Thyroid gland (tissue), 4 donors: Measurements from ENCODE around the gene FAM25G. TPM values are rescaled to one million over a fixed set of nuclear protein-coding genes. Genes with fewer than 3 reads are reported as not detected.

Source experiments
- DNase-seq, 2 donors: peaks; one replicate each; pipeline ENCODE4 v3.0.0-alpha.2; 2019
- H3K27ac ChIP-seq, 3 donors: fragments of 200-600 bp; sonication (generic); 1 replicate in 2 of 3; 2 replicates in 1 of 3; pipeline ENCODE4 v1.5.1; 2016 to 2019; ENCODE audit warnings: mild to moderate bottlenecking in 1 of 3, moderate library complexity in 1 of 3
- H3K27me3 ChIP-seq: fragments of 200-600 bp; sonication (generic); one replicate; pipeline ENCODE4 v1.5.1; 2019
- H3K36me3 ChIP-seq, 2 donors: fragments of 200-600 bp; sonication (generic); one replicate each; pipeline ENCODE4 v1.5.1; 2016 to 2019
- H3K4me1 ChIP-seq, 2 donors: fragments of 200-600 bp; sonication (generic); one replicate each; pipeline ENCODE4 v1.5.1; 2017 to 2019
- H3K4me3 ChIP-seq, 3 donors: fragments of 200-600 bp; sonication (generic); replicated peaks in 1 of 3; 1 replicate in 2 of 3; 2 replicates in 1 of 3; pipeline ENCODE4 v1.5.1; 2016; ENCODE audit warnings: mild to moderate bottlenecking in 1 of 3
- H3K9me3 ChIP-seq: fragments of 200-600 bp; sonication (generic); one replicate; pipeline ENCODE4 v1.5.1; 2017
- POLR2A ChIP-seq, 2 donors: fragments of 450-650 bp; IDR thresholded peaks; one replicate each; pipeline ENCODE4 v1.6.1; 2017; ENCODE audit warnings: antibody characterized with exemption in 2 of 2, mild to moderate bottlenecking in 2 of 2, moderate library complexity in 1 of 2
- WGBS, 2 donors: methylation state at CpG; one replicate each; pipeline ENCODE4 v1.1.5; 2017; 5-methylcytosine and 5-hydroxymethylcytosine counted together
- intact Hi-C: fragments of 100-400 bp; cut with DNase I; formaldehyde crosslinking; loops from one replicate; pipeline ENCODE4 v1.15.1; 2023
- total RNA-seq, 4 donors: library from RNA; depleted of rRNA; stranded (reverse); fragments of >200 nt; gene quantifications; one replicate each; pipeline ENCODE4 v1.2.3, GENCODE V29; 2016
- TF ChIP-seq, protein P1 (sequence below), 6 experiments: fragments of 200-600 bp in 3 of 6; fragments of 450-650 bp in 3 of 6; sonication (generic) in 3 of 6; IDR thresholded peaks; one replicate each; pipeline ENCODE4 v1.5.1; 2016 to 2019; ENCODE audit warnings: antibody characterized with exemption in 6 of 6, mild to moderate bottlenecking in 2 of 6, inconsistent platforms in 1 of 6, moderate library complexity in 1 of 6

FAM25G gene
- total RNA-seq, 4 donors from 2014 or later: not detected

GRCh38 chr10:47450442-47450841 is 41.1 kb downstream of the FAM25G start:
- Histone ChIP-seq H3K9me3 (no peaks in the 10 kb centered on the region), H3K4me1 (no peaks in the 10 kb centered on the region), H3K36me3 (no peaks in the 10 kb centered on the region), H3K27ac (no peak overlapping the region), H3K4me3 (no peak overlapping the region), H3K27me3 (no peaks in the 10 kb centered on the region)
- DNase-seq: no peak
- TF ChIP-seq POLR2A (IDR thresholded peaks at IDR 0.05): no peak
- TF ChIP-seq, protein P1, sequence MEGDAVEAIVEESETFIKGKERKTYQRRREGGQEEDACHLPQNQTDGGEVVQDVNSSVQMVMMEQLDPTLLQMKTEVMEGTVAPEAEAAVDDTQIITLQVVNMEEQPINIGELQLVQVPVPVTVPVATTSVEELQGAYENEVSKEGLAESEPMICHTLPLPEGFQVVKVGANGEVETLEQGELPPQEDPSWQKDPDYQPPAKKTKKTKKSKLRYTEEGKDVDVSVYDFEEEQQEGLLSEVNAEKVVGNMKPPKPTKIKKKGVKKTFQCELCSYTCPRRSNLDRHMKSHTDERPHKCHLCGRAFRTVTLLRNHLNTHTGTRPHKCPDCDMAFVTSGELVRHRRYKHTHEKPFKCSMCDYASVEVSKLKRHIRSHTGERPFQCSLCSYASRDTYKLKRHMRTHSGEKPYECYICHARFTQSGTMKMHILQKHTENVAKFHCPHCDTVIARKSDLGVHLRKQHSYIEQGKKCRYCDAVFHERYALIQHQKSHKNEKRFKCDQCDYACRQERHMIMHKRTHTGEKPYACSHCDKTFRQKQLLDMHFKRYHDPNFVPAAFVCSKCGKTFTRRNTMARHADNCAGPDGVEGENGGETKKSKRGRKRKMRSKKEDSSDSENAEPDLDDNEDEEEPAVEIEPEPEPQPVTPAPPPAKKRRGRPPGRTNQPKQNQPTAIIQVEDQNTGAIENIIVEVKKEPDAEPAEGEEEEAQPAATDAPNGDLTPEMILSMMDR (IDR thresholded peaks at IDR 0.05): no peak
- WGBS, 2 donors: no CpG with 5 or more reads among the region's 2 CpGs
- intact Hi-C loops: no loop called here

- Histone ChIP-seq H3K4me3 (no peak overlapping the region), H3K9me3 (no peaks in the 10 kb centered on the region), H3K27me3 (no peaks in the 10 kb centered on the region), H3K4me1 (no peaks in the 10 kb centered on the region), H3K27ac (no peak overlapping the region), H3K36me3 (no peaks in the 10 kb centered on the region)
- TF ChIP-seq, protein P1 (IDR thresholded peaks at IDR 0.05): no peak
- no peak for TF ChIP-seq POLR2A (IDR thresholded peaks at IDR 0.05)
- WGBS, 2 donors: 67 to 69% methylated on average over 9 to 10 of the region's 10 CpGs
- intact Hi-C loops: no loop called here
- no peak for DNase-seq
These were observed 41.5 kb downstream of the FAM25G start for GRCh38 chr10:47449979-47450378.

DNA sequence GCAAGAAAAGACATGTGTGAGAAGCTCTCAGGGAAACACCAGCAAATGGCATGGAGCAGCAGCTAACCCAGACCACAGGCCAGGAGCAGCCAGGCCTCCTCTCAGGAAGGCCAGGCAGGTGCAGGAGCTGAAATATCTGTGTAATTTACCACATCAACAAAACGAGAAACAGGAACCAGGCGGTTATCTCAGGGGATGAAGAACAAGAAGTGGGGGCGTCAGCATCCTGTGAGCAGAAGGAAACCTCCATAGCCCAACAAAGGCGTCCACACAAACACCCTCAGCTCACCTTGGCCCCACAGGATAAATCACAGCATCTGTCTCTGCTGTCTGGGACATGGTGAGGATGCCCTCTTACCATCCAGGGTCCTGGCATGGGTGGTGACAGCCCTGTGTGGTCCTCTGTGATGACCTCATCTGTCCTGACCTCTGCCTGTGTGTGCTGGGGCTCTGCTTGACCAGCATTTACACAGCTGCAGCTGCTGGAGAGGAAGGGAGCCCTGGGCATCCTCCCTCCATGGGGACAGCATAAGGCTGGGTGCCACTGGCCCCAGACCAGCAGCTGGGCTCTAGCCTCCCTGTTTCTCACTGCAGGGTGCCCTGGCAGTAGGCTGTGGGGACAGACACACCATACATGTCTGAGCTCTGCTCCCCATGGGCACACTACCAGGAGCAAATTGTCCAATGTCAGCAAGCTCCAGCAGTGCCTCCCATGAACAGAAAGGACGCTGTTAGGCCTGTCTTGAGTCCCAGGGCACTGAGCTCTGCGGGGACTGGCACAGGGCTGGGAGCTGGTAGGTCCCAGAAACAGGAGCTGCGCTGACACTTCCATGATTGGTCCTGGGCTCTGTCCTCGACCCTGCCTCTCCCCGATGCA is 42.2 kb downstream of the FAM25G start:
- 48 to 70% methylated on average over 8 of the region's 9 CpGs for WGBS, 2 donors
- Histone ChIP-seq H3K27ac (no peak overlapping the region), H3K4me1 (no peaks in the 10 kb centered on the region), H3K9me3 (no peaks in the 10 kb centered on the region), H3K4me3 (no peak overlapping the region), H3K27me3 (no peaks in the 10 kb centered on the region), H3K36me3 (no peaks in the 10 kb centered on the region)
- TF ChIP-seq, protein P1 (IDR thresholded peaks at IDR 0.05): no peak
- TF ChIP-seq POLR2A (IDR thresholded peaks at IDR 0.05): no peak
- DNase-seq: no peak
- intact Hi-C loops: no loop called here

- DNase-seq: no peak
- no peak for TF ChIP-seq POLR2A (IDR thresholded peaks at IDR 0.05)
- TF ChIP-seq, protein P1 (IDR thresholded peaks at IDR 0.05): no peak
- Histone ChIP-seq H3K27me3 (no peaks in the 10 kb centered on the region), H3K4me3 (no peak overlapping the region), H3K27ac (no peak overlapping the region), H3K36me3 (no peaks in the 10 kb centered on the region), H3K4me1 (no peaks in the 10 kb centered on the region), H3K9me3 (no peaks in the 10 kb centered on the region)
- intact Hi-C loops: no loop called here
- WGBS, 2 donors: 78 to 86% methylated on average over 3 of the region's 3 CpGs
These were observed 43.8 kb downstream of the FAM25G start for GRCh38 chr10:47447705-47448104.

DNA sequence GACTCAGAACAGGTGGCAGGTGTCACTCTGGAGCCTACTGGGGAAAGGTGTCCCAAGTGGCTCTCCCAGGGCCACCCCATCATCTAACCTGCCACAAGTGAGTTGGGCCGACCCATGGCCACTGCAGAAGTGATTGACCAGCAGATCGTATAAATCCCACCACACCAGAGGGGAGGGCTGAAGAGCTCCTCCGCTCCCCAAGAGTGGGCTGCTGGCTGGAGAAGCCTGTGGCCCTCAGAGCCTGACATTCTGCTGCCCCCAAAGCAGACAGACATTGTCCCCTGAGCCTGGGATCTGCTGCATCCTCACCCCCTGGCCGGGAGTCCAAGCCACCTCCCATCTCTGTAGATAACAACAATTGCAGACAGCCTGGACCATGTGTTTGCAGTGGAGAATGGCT is 44.3 kb downstream of the FAM25G start:
- TF ChIP-seq POLR2A (IDR thresholded peaks at IDR 0.05): no peak
- TF ChIP-seq, protein P1 (IDR thresholded peaks at IDR 0.05): no peak
- no peaks in the 10 kb centered on the region for H3K36me3 ChIP-seq
- no peak overlapping the region for H3K4me3 ChIP-seq
- intact Hi-C loops: no loop called here
- no peak for DNase-seq
- H3K4me1 ChIP-seq: no peaks in the 10 kb centered on the region
- H3K27ac ChIP-seq: no peak overlapping the region
- WGBS, 2 donors: 90% methylated on average over 3 of the region's 4 CpGs
- no peaks in the 10 kb centered on the region for H3K9me3 ChIP-seq
- no peaks in the 10 kb centered on the region for H3K27me3 ChIP-seq
